IPS-11a (cell line): ENCODE data around the gene PDE6A.

Experiments
- H3K4me3 ChIP-seq: one replicate; pipeline ENCODE4 v1.5.1; 2013; ENCODE audit warnings: low read depth, low read length, control low read depth

The PDE6A gene

GRCh38 chr5:149944666-149945065 is at the start of gene PDE6A:
Gene PDE6A, minus strand, starts transcription at chr5:149944793. Its CDS starts 120 bp downstream, at chr5:149944673.
- no peak within 1 kb of the TSS for H3K4me3 ChIP-seq

- no peak overlapping the region for H3K4me3 ChIP-seq
Observed at GRCh38 chr5:149993471-149993870, 48.9 kb upstream of the PDE6A start.

DNA sequence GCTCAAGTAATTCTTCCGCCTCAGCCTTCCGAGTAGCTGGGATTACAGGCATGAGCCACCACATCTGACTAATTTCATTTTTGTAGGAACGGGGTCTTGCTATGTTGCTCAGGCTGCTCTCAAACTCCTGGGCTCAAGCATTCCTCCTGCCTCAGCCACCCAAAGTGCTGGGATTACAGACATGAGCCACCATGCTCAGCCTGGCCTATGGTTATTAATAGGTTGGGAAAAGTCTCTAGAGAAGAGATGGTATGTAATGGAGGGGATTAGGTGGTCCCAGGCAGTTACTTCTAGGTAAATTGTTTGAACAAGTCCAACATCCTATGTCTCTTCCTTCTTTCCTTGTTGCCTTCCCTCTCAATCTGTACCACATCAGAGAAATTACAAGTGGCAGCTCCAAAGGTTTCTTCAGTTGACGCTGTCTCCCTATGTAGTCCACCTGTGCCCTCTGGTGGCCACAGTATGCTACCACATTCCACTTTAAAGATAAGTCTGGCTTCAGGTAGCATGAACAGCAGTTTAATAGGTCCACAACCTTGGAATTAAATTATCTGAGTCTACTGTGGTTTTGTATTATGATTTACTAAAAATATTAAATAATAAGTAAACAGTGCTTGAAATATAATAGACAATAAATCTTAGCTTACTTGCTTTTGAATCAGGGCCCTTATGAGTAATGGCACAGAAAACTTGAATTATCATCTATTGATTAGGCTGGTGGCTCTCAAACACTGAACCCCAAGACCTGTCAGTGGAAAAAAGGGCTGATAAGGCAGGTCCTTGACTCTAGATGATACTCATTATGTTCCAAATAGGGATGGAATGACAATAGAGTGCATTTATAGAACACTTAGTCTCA is 46.2 kb upstream of the PDE6A start:
- no peak overlapping the region for H3K4me3 ChIP-seq

GRCh38 chr5:149988126-149988525 is 43.5 kb upstream of the PDE6A start:
- no peak overlapping the region for H3K4me3 ChIP-seq

GRCh38 chr5:149982505-149982904 is 37.9 kb upstream of the PDE6A start:
- no peak overlapping the region for H3K4me3 ChIP-seq

DNA sequence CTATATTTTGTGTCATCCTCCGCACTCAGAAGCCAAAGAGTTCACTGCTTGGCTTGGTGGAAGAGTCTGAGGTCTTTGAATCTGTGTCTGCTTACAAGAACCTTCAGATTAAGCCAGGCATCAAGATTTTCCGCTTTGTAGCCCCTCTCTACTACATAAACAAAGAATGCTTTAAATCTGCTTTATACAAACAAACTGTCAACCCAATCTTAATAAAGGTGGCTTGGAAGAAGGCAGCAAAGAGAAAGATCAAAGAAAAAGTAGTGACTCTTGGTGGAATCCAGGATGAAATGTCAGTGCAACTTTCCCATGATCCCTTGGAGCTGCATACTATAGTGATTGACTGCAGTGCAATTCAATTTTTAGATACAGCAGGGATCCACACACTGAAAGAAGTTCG is 36.6 kb upstream of the PDE6A start:
- H3K4me3 ChIP-seq, result no peak overlapping the region

- H3K4me3 ChIP-seq, result no peak overlapping the region
Observed at GRCh38 chr5:149979896-149980295, 35.3 kb upstream of the PDE6A start.

- H3K4me3 ChIP-seq, result no peak overlapping the region
Observed at GRCh38 chr5:149975409-149975808, 30.8 kb upstream of the PDE6A start.

- no peak overlapping the region for H3K4me3 ChIP-seq
Observed at GRCh38 chr5:149969181-149969930, 24.8 kb upstream of the PDE6A start.

DNA sequence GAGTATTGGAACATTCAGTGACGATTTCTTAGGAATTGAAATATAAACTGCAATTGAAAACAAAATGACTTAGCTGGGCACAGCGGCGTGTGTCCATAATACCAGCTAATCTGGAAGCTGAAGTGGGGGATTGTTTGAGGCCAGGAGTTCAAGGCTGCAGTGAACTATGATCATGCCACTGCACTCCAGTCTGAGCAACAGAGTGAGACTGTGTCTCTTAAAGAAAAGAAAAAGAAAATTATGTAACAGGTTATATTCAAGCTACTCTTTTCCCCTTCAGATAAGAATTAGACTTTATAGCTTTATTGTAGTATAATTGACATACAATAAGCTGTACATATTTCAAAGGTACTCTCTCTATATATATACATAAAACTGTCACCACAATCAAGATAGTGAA is 22.4 kb upstream of the PDE6A start:
- H3K4me3 ChIP-seq, result no peak overlapping the region

DNA sequence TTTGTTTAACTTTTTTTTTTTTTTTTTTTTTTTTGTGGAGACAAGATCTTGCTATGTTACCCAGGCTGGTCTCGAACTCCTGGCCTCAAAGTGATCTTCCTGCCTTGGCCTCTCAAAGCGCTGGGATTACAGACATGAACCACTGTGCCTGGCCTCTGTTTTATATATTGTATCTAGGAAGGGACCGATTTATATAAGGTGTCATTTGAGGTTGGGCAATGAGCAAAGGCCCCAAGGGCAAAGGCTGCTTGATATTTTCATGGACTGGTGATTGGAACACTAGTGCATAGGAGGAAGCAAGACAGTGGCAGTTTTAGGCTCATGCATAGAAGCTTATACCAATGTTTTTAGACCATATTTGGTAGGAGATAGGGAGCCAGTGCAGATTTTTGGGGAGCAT is 19.1 kb upstream of the PDE6A start:
- no peak overlapping the region for H3K4me3 ChIP-seq

GRCh38 chr5:149962601-149963300 is 18.2 kb upstream of the PDE6A start:
- H3K4me3 ChIP-seq, result no peak overlapping the region

DNA sequence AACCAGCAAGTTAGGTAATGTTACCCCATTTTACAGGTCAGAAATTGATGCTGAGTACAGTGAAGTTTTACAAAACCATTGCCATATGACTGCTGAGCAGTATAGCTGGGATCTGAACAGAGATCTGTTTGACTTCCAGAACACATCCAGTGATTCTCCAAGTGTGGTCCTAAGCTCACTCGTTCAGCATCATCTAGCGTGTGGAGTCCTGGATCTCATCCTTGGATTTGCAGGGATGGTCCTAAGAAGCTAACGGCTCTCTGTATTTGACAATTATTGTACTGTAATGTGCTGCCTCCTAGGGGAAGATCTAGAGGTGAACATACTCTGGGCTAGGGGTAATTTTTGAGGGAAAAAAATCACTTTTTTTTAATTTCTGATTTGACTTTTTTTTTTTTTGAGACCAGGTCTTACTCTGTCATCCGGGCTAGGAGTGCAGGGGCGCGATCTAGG is 17.4 kb upstream of the PDE6A start:
- H3K4me3 ChIP-seq, result no peak overlapping the region

DNA sequence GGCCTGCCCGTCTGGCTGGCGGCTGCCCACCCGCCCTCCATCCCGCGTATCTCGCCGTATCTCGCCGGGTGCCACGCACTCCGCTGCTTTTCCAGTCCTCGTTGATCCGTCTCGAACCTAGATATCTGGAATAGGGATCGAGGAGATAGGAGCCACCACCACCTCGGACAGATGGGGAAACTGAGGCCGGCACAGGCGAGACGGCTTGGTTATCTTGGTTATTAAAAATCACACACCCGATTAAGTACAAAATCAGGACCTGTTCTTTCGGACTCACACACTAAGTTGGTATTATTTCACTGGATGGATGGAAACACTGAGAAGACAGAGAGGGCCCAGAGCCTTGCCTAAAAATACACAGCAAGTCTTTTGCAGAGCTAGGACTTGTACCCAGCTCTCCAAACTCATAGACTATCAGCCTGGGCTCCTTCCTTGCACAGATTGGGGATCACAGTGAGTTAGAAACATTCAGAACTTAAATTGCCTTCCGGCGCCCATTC is 16.6 kb upstream of the PDE6A start:
- peak overlapping the region; percentile 68 for H3K4me3 ChIP-seq

- peak within 1 kb of the TSS; percentile 68 for H3K4me3 ChIP-seq
Observed at GRCh38 chr5:149960272-149961185, 15.9 kb upstream of the PDE6A start, which contains the start of gene SLC26A2. Gene SLC26A2, plus strand, starts transcription at chr5:149960758. Its CDS starts 16,895 bp downstream, at chr5:149977653.

DNA sequence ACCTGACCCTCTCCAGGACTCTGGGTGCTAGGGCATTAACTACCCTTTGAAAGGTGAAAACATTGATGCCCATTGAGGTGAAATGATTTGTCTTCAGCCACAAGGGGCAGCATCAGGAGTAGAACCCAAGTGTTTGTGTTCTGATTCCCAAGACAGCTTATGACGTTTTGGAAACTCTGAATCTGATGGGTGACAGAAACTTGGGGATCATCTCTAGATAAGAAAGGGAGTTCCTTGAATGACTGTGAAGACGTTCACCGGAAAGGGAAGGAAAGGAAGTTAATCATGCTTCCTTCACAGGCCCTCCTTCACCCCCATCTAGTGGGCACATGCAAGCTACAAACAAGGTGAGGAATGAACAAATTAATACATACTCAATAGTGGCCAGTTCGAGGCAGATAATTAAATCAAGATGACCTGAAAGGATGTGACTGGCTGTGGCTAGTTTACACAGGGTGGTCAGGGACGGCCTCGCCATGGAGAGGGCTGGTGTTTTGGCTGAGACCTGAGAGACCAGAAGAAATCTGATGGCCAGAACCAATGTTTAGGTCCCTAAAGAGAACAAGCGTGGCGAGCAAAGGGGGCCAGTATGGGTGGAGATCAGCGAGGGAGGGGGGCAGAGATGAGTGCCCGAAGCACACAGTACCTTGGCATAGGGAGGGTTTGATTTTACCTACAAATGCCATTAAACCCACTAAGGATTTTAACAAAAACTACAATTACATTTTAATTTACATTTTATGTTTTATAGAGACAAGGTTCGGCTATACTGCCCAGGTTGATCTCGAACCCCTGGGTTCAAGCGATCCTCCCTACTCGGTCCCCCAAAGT is 15.0 kb upstream of the PDE6A start:
- peak overlapping the region; percentile 68 for H3K4me3 ChIP-seq

DNA sequence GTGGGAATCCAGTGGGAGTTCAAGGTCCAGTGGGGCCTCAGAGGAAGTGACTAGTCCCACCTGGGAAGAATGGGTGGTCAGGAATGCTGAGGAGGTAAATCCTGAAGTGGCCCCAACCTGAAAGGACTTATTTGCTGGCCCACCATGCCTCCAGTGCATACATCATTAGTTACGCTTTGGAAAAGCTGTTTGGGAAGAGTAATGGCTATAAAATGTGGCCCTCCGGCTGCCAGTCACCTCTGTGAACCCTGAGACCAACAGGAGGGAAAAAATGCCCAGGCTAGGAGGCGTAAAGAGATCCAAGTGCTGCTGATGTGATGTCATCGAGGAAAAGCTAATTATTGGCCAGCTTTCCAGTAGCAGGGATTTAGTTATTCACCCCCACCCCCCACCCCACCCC is 13.3 kb upstream of the PDE6A start:
- no peak overlapping the region for H3K4me3 ChIP-seq

DNA sequence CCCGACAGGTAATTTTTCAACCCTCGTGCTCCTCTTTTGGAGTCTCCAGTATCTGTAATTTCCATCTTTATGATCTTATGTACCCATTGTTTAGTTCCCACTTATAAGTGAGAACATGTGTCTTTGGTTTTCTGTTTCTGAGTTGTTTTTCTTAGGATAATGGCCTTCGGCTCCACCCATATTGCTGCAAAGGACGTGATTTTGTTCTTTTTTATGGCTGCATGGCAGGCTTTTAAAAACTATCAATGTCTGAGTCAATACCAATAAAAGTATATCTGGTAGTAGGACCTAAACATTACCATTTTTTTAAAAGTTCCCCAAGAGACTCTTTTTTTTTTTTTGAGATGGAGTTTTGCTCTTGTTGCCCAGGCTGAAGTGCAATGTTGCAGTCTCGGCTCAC is 12.1 kb upstream of the PDE6A start:
- H3K4me3 ChIP-seq, result no peak overlapping the region

- H3K4me3 ChIP-seq, result no peak overlapping the region
Observed at GRCh38 chr5:149954798-149955197, 10.2 kb upstream of the PDE6A start.
